LoVo (cell line): ENCODE data around the gene PICALM.
"Not testable (repeated sequence)": the region's sequence is repeated elsewhere in the genome, so short reads cannot be mapped to it uniquely, and the experiment has no call there.

Experiments
- DNase-seq: peaks from one replicate; pipeline ENCODE4 v3.0.0-alpha.2; 2016; ENCODE audit warnings: low spot score

PICALM gene

GRCh38 chr11:85939099-85940015, 129.5 kb downstream of the PICALM start:
- no peak for DNase-seq

DNA sequence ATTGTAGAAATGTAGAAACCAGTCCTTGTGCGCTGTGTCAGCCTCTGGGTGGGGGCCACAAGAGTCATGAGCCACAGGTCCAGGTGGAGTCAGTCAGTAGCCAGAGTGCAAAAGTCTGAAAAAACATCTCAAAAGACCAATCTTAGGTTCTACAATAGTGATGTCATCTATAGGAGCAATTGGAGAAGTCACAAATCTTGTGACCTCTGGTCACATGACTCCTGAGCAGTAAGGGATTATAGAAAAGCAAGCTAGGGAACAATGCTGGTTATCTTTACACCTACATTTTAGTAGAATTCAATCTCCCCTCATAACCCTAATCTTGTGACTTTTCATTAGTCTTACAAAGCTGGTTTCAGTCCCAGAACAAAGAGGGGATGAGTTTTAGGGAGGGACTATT, 131.0 kb downstream of the PICALM start:
- no peak for DNase-seq

DNA sequence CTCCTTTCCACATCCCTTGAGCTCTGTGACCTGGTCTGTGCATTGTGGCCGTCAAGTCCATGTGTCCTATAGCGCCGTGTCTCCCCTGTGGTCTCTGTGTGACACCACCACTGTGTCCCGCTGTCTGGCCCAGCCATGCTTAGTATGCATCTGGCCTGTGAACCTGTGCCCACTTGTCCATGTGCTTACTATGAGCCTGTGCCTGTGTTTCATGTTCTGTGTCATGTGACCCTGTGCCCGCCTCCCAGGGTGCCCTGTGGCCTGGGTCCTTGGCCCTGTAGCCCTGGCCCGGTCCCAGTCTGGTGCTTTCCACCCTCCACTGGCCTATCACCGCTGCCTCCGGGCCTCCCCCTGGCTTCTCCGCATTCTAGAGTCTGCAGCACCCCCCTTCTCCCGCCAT, 133.1 kb downstream of the PICALM start:
- no peak for DNase-seq

DNA sequence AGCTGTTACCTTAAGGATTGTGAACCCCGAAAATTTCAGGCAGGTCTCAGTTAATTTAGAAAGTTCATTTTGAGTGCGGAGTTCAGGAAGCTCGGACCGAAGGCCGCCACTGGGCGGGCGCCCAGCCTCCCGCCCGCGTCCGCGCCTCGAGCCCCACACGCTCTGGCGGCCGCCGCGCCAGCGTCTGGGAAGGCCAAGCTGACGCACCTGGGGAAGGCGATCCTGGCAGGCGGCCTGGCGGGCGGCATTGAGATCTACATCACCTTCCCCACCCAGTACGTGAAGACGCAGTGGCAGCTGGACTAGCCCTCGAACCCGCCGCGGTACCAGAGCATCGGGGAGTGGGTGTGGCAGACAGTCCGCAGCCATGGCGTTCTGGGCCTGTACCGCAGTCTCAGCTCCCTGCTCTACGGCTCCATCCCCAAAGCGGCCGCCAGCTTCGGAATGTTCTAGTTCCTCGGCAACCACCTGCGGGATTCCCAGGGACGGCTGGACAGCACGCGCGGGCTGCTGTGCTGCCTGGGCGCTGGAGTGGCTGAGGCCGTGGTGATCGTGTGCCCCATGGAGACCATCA, 134.2 kb downstream of the PICALM start:
- DNase-seq = no peak

DNA sequence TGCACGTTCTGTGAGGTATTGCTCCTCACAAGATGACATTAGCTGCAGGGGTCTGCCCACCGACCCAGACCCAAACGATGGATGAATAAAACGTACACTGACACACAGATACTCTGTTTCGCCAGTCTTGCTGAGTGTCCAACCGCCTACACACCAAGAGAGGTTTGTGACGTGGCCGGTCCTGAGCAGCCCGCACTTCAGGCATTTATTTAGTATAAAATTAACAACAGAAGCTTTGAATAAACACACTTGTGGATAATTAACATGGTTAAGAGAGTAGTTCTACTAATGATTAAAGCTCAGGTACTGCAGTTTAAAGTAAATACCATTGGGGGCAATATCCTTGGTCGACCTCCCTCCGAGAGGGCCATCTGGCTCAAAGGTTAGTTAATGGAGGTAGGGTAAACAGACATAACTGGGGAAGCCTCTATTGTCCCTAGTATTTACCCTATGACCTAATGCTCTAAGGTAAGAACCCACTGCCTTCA, 138.0 kb downstream of the PICALM start:
- no peak for DNase-seq

GRCh38 chr11:85926653-85927214, 142.2 kb downstream of the PICALM start:
- not testable (repeated sequence) for DNase-seq

DNA sequence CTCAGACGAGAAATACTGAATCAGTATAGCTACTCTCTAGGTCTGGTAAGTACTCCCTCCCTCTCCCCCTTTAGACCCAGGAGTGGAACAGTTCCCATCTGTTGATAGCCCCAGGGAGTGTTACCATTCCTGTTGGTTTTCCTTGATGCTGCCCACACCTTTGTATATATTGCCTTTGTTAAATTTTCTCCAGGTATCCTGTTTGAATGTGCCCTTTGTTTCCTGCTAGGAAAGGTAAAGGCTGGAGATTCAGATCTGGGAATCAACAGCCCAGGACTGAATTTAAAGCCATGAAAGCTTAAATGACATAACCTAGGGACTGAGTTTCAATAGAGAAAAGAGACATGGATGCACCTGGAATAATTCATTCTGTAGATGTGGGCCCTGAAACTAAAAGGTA, 145.4 kb downstream of the PICALM start:
- no peak for DNase-seq

DNA sequence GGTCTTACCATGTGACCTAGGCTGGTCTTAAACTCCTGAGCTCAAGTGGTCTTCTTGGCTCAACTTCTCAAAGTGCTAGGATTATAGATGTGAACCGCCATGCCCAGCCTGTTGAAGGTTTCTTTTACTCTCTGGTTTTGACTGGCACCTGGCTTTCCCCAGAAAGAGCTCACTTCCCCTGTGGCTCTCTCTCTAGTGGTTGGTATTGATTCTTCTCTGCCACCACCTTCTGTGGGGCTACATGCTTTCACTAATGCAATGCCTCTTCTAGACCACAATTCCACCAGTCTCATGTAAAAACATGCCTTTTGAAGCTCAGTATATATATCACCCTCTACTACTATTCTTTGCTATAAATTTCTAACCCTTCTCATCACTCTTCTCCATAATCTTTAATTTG, 146.5 kb downstream of the PICALM start:
- DNase-seq = no peak

GRCh38 chr11:85918910-85919794, 149.7 kb downstream of the PICALM start:
- no peak for DNase-seq

GRCh38 chr11:85914425-85914824, 154.5 kb downstream of the PICALM start:
- DNase-seq = no peak

DNA sequence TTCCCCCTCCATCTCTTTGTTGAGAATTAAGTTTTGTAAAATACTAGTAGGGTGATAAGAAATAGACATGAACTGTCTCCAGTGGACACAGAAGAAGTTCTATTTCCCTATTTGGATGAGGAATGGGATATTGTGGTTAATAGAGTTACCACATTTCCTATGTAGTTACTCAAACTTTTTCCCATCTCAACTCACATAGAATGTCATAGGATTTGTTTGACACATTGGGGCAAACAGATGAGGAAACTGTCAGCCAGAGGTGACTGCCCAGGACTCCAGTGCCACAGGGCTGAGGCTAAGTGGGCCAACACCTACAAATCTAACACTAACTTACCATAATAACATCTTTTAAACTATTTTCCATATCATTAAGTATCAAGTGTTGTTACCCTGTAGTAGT, 155.4 kb downstream of the PICALM start:
- DNase-seq = no peak

DNA sequence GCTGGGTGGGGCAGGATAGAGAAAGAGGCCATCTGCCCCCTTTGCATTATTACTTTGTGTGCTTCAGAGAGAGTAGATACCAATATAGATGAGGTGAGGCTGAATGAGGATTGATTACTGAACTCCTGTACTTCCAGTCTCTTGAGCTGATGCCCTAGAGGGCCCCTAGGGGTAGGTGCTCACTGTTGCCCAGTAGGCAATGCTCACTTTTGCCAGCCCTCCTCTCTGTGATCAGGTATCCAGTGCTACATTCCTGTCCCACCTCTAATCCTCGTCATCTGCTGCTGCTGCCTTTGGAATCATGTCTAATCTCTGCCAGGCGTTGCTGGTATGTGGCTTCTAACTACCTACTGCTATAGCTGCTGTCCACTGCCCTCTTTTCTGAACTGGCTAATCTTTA, 156.5 kb downstream of the PICALM start:
- no peak for DNase-seq
